GM18519 (cell line): Measurements from ENCODE around the gene SERP1.

Source experiments
- ATAC-seq: cut with Tn5 transposase; IDR thresholded peaks from one replicate; pipeline ENCODE4 v1.9.1; 2021; ENCODE audit warnings: mild to moderate bottlenecking, moderate library complexity; ENCODE audit not compliant: unreplicated experiment, low FRiP score

The SERP1 gene

DNA sequence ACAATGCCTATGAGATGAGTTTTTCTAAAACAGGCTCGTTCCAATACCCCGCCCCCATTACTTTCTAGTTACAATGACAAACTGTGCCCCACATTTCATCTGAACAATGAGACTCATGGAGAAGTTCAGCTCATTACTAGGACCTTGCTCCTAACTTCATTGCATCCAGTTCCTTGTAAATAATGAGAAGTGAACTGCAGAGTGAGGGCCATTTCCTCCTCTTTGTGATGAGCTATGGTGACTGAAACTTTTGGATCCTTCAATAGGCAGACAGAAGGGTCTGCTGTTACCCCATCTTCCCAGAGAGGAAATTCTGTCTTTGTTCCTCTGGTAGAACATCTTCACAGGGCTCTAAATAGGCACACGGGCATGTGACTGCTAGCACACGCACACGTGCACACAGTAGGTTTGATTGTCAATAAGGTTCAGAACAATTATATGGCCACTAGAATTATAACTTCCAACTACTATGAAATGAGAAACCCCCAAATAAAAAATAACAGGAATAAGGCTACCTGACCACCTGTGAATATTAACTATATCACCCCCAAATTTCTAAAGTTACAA lies 51.8 kb downstream of the SERP1 start:
- no peak for ATAC-seq
